GM23338 (cell line): Measurements from ENCODE around the gene DGKH.

ENCODE experiments used
- CREB1 ChIP-seq: fragments of 250-450 bp; sonication (Bioruptor Pico); IDR thresholded peaks from 2 replicates; pipeline ENCODE4 v1.5.0; 2020; ENCODE audit warnings: low read depth, mild to moderate bottlenecking, moderate library complexity
- EZH2 ChIP-seq: fragments of 200-600 bp; sonication (generic); IDR thresholded peaks from one replicate; pipeline ENCODE4 v1.8.0; 2017; ENCODE audit warnings: antibody characterized with exemption, mild to moderate bottlenecking, low read depth; ENCODE audit not compliant: unreplicated experiment
- EZH2phosphoT487 ChIP-seq: fragments of 200-600 bp; sonication (generic); IDR thresholded peaks from one replicate; pipeline ENCODE4 v1.8.1; 2018; ENCODE audit warnings: antibody characterized with exemption; ENCODE audit not compliant: unreplicated experiment
- JUNB ChIP-seq: IDR thresholded peaks from one replicate; pipeline ENCODE4 v1.6.1; 2016; ENCODE audit warnings: antibody characterized with exemption; ENCODE audit not compliant: unreplicated experiment
- NANOG ChIP-seq: IDR thresholded peaks from 2 replicates; pipeline ENCODE4 v1.6.1; 2016; ENCODE audit warnings: antibody characterized with exemption, borderline replicate concordance
- POLR2AphosphoS5 ChIP-seq: IDR thresholded peaks from 2 replicates; pipeline ENCODE4 v1.6.1; 2016; ENCODE audit warnings: antibody characterized with exemption, low read depth
- ZNF331 ChIP-seq: fragments of 250-450 bp; sonication (Bioruptor Pico); IDR thresholded peaks from 2 replicates; pipeline ENCODE4 v1.5.0; 2020; ENCODE audit warnings: low read depth, mild to moderate bottlenecking, moderate library complexity
- TF ChIP-seq, protein P1 (sequence below), 2 experiments: fragments of 200-600 bp in 1 of 2; sonication (generic) in 1 of 2; conservative IDR thresholded peaks; 2 replicates each; pipeline versions ENCODE4 v1.5.1 to v1.6.1; 2016 to 2017; ENCODE audit warnings: antibody characterized with exemption in 2 of 2, low read depth in 2 of 2, mild to moderate bottlenecking in 2 of 2, moderate library complexity in 1 of 2
- TF ChIP-seq, protein P2 (sequence below): IDR thresholded peaks from one replicate; pipeline ENCODE4 v1.6.1; 2018; ENCODE audit warnings: antibody characterized with exemption; ENCODE audit not compliant: unreplicated experiment
- TF ChIP-seq, protein P3 (sequence below): fragments of 250-450 bp; sonication (Bioruptor Pico); IDR thresholded peaks from 2 replicates; pipeline ENCODE4 v1.5.0; 2020; ENCODE audit warnings: mild to moderate bottlenecking, moderate library complexity
- TF ChIP-seq, protein P4 (sequence below): IDR thresholded peaks from 2 replicates; pipeline ENCODE4 v1.6.1; 2016; ENCODE audit warnings: antibody characterized with exemption

DNA sequence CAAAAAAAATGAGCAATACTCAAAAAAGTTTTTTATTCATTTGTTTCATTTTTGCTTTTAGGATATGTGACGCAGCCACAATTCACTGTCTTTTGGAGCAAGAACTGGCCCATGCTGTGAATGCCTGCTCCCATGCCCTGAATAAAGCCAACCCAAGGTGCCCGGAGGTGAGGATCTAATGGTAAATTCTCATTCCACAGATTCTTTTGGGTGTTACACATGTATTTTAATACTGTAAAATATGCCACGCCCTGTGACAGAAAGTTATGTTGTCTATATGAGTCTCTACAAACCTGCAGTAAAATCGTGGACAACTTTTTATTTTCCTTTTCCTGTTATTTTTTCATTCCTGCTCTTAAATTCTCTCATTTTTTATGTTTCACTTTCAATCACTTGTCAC, 166.0 kb downstream of the DGKH start:
- TF ChIP-seq POLR2AphosphoS5 (no peak), CREB1 (CRISPR knock-in tag) (no peak), JUNB (no peak), EZH2 (no peak), EZH2phosphoT487 (no peak), ZNF331 (CRISPR knock-in tag) (no peak), NANOG (no peak)
- TF ChIP-seq, protein P1, sequence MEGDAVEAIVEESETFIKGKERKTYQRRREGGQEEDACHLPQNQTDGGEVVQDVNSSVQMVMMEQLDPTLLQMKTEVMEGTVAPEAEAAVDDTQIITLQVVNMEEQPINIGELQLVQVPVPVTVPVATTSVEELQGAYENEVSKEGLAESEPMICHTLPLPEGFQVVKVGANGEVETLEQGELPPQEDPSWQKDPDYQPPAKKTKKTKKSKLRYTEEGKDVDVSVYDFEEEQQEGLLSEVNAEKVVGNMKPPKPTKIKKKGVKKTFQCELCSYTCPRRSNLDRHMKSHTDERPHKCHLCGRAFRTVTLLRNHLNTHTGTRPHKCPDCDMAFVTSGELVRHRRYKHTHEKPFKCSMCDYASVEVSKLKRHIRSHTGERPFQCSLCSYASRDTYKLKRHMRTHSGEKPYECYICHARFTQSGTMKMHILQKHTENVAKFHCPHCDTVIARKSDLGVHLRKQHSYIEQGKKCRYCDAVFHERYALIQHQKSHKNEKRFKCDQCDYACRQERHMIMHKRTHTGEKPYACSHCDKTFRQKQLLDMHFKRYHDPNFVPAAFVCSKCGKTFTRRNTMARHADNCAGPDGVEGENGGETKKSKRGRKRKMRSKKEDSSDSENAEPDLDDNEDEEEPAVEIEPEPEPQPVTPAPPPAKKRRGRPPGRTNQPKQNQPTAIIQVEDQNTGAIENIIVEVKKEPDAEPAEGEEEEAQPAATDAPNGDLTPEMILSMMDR (conservative IDR thresholded peaks at IDR 0.05; ENCODE audit: low read depth in 2 of 2): no peak
- TF ChIP-seq, protein P2, sequence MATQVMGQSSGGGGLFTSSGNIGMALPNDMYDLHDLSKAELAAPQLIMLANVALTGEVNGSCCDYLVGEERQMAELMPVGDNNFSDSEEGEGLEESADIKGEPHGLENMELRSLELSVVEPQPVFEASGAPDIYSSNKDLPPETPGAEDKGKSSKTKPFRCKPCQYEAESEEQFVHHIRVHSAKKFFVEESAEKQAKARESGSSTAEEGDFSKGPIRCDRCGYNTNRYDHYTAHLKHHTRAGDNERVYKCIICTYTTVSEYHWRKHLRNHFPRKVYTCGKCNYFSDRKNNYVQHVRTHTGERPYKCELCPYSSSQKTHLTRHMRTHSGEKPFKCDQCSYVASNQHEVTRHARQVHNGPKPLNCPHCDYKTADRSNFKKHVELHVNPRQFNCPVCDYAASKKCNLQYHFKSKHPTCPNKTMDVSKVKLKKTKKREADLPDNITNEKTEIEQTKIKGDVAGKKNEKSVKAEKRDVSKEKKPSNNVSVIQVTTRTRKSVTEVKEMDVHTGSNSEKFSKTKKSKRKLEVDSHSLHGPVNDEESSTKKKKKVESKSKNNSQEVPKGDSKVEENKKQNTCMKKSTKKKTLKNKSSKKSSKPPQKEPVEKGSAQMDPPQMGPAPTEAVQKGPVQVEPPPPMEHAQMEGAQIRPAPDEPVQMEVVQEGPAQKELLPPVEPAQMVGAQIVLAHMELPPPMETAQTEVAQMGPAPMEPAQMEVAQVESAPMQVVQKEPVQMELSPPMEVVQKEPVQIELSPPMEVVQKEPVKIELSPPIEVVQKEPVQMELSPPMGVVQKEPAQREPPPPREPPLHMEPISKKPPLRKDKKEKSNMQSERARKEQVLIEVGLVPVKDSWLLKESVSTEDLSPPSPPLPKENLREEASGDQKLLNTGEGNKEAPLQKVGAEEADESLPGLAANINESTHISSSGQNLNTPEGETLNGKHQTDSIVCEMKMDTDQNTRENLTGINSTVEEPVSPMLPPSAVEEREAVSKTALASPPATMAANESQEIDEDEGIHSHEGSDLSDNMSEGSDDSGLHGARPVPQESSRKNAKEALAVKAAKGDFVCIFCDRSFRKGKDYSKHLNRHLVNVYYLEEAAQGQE: no peak
- TF ChIP-seq, protein P3, sequence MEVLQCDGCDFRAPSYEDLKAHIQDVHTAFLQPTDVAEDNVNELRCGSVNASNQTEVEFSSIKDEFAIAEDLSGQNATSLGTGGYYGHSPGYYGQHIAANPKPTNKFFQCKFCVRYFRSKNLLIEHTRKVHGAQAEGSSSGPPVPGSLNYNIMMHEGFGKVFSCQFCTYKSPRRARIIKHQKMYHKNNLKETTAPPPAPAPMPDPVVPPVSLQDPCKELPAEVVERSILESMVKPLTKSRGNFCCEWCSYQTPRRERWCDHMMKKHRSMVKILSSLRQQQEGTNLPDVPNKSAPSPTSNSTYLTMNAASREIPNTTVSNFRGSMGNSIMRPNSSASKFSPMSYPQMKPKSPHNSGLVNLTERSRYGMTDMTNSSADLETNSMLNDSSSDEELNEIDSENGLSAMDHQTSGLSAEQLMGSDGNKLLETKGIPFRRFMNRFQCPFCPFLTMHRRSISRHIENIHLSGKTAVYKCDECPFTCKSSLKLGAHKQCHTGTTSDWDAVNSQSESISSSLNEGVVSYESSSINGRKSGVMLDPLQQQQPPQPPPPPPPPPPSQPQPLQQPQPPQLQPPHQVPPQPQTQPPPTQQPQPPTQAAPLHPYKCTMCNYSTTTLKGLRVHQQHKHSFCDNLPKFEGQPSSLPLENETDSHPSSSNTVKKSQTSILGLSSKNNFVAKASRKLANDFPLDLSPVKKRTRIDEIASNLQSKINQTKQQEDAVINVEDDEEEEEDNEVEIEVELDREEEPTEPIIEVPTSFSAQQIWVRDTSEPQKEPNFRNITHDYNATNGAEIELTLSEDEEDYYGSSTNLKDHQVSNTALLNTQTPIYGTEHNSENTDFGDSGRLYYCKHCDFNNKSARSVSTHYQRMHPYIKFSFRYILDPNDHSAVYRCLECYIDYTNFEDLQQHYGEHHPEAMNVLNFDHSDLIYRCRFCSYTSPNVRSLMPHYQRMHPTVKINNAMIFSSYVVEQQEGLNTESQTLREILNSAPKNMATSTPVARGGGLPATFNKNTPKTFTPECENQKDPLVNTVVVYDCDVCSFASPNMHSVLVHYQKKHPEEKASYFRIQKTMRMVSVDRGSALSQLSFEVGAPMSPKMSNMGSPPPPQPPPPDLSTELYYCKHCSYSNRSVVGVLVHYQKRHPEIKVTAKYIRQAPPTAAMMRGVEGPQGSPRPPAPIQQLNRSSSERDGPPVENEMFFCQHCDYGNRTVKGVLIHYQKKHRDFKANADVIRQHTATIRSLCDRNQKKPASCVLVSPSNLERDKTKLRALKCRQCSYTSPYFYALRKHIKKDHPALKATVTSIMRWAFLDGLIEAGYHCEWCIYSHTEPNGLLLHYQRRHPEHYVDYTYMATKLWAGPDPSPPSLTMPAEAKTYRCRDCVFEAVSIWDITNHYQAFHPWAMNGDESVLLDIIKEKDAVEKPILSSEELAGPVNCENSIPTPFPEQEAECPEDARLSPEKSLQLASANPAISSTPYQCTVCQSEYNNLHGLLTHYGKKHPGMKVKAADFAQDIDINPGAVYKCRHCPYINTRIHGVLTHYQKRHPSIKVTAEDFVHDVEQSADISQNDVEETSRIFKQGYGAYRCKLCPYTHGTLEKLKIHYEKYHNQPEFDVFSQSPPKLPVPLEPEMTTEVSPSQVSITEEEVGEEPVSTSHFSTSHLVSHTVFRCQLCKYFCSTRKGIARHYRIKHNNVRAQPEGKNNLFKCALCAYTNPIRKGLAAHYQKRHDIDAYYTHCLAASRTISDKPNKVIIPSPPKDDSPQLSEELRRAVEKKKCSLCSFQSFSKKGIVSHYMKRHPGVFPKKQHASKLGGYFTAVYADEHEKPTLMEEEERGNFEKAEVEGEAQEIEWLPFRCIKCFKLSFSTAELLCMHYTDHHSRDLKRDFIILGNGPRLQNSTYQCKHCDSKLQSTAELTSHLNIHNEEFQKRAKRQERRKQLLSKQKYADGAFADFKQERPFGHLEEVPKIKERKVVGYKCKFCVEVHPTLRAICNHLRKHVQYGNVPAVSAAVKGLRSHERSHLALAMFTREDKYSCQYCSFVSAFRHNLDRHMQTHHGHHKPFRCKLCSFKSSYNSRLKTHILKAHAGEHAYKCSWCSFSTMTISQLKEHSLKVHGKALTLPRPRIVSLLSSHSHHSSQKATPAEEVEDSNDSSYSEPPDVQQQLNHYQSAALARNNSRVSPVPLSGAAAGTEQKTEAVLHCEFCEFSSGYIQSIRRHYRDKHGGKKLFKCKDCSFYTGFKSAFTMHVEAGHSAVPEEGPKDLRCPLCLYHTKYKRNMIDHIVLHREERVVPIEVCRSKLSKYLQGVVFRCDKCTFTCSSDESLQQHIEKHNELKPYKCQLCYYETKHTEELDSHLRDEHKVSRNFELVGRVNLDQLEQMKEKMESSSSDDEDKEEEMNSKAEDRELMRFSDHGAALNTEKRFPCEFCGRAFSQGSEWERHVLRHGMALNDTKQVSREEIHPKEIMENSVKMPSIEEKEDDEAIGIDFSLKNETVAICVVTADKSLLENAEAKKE: no peak
- TF ChIP-seq, protein P4, sequence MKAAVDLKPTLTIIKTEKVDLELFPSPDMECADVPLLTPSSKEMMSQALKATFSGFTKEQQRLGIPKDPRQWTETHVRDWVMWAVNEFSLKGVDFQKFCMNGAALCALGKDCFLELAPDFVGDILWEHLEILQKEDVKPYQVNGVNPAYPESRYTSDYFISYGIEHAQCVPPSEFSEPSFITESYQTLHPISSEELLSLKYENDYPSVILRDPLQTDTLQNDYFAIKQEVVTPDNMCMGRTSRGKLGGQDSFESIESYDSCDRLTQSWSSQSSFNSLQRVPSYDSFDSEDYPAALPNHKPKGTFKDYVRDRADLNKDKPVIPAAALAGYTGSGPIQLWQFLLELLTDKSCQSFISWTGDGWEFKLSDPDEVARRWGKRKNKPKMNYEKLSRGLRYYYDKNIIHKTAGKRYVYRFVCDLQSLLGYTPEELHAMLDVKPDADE: no peak
